ENCODE measurements around the gene SLC46A3. TPM values are rescaled to one million over a fixed set of nuclear protein-coding genes. Genes with fewer than 3 reads are reported as not detected.

SLC46A3 gene, protein sequence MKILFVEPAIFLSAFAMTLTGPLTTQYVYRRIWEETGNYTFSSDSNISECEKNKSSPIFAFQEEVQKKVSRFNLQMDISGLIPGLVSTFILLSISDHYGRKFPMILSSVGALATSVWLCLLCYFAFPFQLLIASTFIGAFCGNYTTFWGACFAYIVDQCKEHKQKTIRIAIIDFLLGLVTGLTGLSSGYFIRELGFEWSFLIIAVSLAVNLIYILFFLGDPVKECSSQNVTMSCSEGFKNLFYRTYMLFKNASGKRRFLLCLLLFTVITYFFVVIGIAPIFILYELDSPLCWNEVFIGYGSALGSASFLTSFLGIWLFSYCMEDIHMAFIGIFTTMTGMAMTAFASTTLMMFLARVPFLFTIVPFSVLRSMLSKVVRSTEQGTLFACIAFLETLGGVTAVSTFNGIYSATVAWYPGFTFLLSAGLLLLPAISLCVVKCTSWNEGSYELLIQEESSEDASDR
- total RNA-seq (10 to 100 TPM; 11.7 to 14.5 TPM), polyA plus RNA-seq (ENCODE audit: insufficient read length in 6 of 6) (1 to 10 TPM; 1.2 to 2.3 (median 1.6) TPM)
- long read RNA-seq, donor 1, partial matches to known transcripts = 0 of 1 reads
- long read RNA-seq, donor 1, other reads (novel, unspliced or antisense) = 0 of 1 reads
- long read RNA-seq, donor 2, partial matches to known transcripts = 0 of 1 reads
- long read RNA-seq, donor 2, other reads (novel, unspliced or antisense) = 0 of 1 reads
- long read RNA-seq, donor 3 = 0 reads
- long read RNA-seq, donor 4 = 0 reads
- long read RNA-seq, donor 5 = 0 reads
- long read RNA-seq, donor 6 = 0 reads
- long read RNA-seq, donor 7 = 0 reads
- long read RNA-seq, donor 8 = 0 reads
- long read RNA-seq, donor 9 = 0 reads
- long read RNA-seq, donor 10, partial matches to known transcripts = 0 of 1 reads
- long read RNA-seq, donor 10, other reads (novel, unspliced or antisense) = 0 of 1 reads
- long read RNA-seq, donor 11 = 0 reads
- long read RNA-seq, donor 12 = 0 reads

- Histone ChIP-seq H3K36me3 (no peaks in the 10 kb centered on the region), H3K4me3 (peak within 1 kb of the TSS; percentile 54 to 65), H3K4me1 (peaks cover 0 to 30% of the 10 kb centered on the region in 2 donors), H3K27me3 (no peaks in the 10 kb centered on the region), H3K9me3 (no peaks in the 10 kb centered on the region), H3K27ac (peak within 1 kb of the TSS; percentile 96 to 98)
- intact Hi-C loops (cut with DNase I) = no loop called here
- TF ChIP-seq, protein P1, sequence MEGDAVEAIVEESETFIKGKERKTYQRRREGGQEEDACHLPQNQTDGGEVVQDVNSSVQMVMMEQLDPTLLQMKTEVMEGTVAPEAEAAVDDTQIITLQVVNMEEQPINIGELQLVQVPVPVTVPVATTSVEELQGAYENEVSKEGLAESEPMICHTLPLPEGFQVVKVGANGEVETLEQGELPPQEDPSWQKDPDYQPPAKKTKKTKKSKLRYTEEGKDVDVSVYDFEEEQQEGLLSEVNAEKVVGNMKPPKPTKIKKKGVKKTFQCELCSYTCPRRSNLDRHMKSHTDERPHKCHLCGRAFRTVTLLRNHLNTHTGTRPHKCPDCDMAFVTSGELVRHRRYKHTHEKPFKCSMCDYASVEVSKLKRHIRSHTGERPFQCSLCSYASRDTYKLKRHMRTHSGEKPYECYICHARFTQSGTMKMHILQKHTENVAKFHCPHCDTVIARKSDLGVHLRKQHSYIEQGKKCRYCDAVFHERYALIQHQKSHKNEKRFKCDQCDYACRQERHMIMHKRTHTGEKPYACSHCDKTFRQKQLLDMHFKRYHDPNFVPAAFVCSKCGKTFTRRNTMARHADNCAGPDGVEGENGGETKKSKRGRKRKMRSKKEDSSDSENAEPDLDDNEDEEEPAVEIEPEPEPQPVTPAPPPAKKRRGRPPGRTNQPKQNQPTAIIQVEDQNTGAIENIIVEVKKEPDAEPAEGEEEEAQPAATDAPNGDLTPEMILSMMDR (IDR thresholded peaks at IDR 0.05) = peak in 1 of 2 donors; percentile 32
- peak; percentile 87 to 99 (median 96) for DNase-seq
- ATAC-seq = peak; percentile 99
These were observed at the start of gene SLC46A3 for GRCh38 chr13:28718543-28719226. Gene SLC46A3, minus strand, starts transcription at chr13:28718970. Its CDS starts 972 bp downstream, at chr13:28717998.

DNA sequence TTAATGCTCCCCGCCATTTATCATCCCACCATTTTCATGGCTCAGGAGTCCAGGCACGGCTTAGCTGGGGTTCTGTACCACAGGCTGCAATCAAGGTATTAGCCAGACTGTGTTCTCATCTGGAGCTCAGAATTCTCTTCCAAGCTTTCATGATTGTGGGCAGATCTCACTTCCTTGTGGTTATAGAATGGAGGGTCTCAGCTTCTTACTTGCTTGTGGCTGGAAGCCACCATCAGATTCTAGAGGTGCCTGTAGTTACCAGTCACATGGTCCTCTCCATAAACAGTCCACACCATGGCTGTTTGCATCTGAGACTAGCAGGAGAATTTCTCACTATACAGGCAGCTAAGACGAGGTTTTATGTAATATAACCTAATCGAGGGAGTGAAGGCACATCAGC is 45.1 kb upstream of the SLC46A3 start:
- Histone ChIP-seq H3K9me3 (peaks cover 0 to 15% of the 10 kb centered on the region in 2 donors), H3K27me3 (no peaks in the 10 kb centered on the region), H3K4me3 (no peak overlapping the region), H3K4me1 (no peaks in the 10 kb centered on the region), H3K36me3 (no peaks in the 10 kb centered on the region), H3K27ac (no peak overlapping the region)
- TF ChIP-seq, protein P1 (IDR thresholded peaks at IDR 0.05) = no peak
- intact Hi-C loops (cut with DNase I) = no loop called here
- no peak for ATAC-seq
- no peak for DNase-seq

DNA sequence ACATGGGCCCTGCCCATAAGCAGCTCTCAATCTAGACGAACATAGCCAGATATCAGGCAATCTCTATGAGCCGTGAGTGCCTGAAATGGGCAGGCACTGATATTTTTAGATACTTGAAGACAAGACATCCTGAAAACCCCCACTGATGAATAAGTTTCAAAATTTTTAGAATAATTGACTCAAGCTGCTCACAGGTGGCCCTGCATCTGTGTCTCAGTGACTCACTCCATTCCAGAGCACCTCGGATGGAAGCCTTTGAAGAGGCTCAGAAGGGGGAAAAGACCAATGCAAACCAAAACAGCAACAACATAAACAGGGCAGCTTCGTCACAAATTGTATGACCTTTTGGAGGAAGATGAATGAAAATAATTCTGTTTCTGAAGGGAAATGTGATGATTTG is 42.8 kb upstream of the SLC46A3 start:
- H3K4me3 ChIP-seq = no peak overlapping the region
- intact Hi-C loops (cut with DNase I) = no loop called here
- peaks cover 0 to 22% of the 10 kb centered on the region in 2 donors for H3K9me3 ChIP-seq
- TF ChIP-seq, protein P1 (IDR thresholded peaks at IDR 0.05) = no peak
- H3K4me1 ChIP-seq = no peaks in the 10 kb centered on the region
- no peak overlapping the region for H3K27ac ChIP-seq
- ATAC-seq = no peak
- no peaks in the 10 kb centered on the region for H3K36me3 ChIP-seq
- no peaks in the 10 kb centered on the region for H3K27me3 ChIP-seq
- DNase-seq = no peak

- H3K27me3 ChIP-seq = no peaks in the 10 kb centered on the region
- peak overlapping the region in 1 of 2 donors; percentile 26 for H3K4me3 ChIP-seq
- TF ChIP-seq, protein P1 (IDR thresholded peaks at IDR 0.05) = peak in 1 of 2 donors; percentile 0
- H3K9me3 ChIP-seq = peaks cover 0 to 22% of the 10 kb centered on the region in 2 donors
- H3K27ac ChIP-seq = peak overlapping the region in 1 of 2 donors; percentile 81
- peaks cover 6 to 20% of the 10 kb centered on the region in 2 donors for H3K4me1 ChIP-seq
- intact Hi-C loops (cut with DNase I) = no loop called here
- DNase-seq (no peak), ATAC-seq (peak; percentile 12)
- H3K36me3 ChIP-seq = no peaks in the 10 kb centered on the region
These were observed 36.7 kb upstream of the SLC46A3 start for GRCh38 chr13:28755546-28755870.
